Skeletal muscle cell (primary cell): ENCODE data around the gene NAPSA.
"Not testable (repeated sequence)": the region's sequence is repeated elsewhere in the genome, so short reads cannot be mapped to it uniquely, and the experiment has no call there.

Source experiments
- DNase-seq: peaks from one replicate; pipeline ENCODE4 v3.0.0-alpha.2; 2010; ENCODE audit warnings: low read depth
- H3K4me3 ChIP-seq: 2 replicates; pipeline ENCODE4 v1.5.1; 2011; ENCODE audit warnings: low read depth, mild to moderate bottlenecking, control low read depth, low read length, moderate library complexity

The NAPSA gene

GRCh38 chr19:50362656-50363424 lies 2.6 kb downstream of the NAPSA start:
- no peak overlapping the region for H3K4me3 ChIP-seq
- DNase-seq = no peak

GRCh38 chr19:50362030-50362412 lies 3.4 kb downstream of the NAPSA start:
- H3K4me3 ChIP-seq = no peak overlapping the region
- DNase-seq = no peak

- no peak overlapping the region for H3K4me3 ChIP-seq
- DNase-seq = no peak
These were observed 4.0 kb downstream of the NAPSA start for GRCh38 chr19:50361290-50362029.

GRCh38 chr19:50359328-50359818 lies 6.1 kb downstream of the NAPSA start:
- DNase-seq = no peak
- no peak overlapping the region for H3K4me3 ChIP-seq

- peak overlapping the region; percentile 46 for H3K4me3 ChIP-seq
- no peak for DNase-seq
These were observed 6.7 kb downstream of the NAPSA start for GRCh38 chr19:50358483-50359327.

- peak overlapping the region; percentile 38 for H3K4me3 ChIP-seq
- no peak for DNase-seq
These were observed 8.0 kb downstream of the NAPSA start for GRCh38 chr19:50357178-50358100.

GRCh38 chr19:50356691-50357177 lies 8.7 kb downstream of the NAPSA start:
- H3K4me3 ChIP-seq = no peak overlapping the region
- no peak for DNase-seq

GRCh38 chr19:50353487-50353880 lies 12.0 kb downstream of the NAPSA start:
- not testable (repeated sequence) for H3K4me3 ChIP-seq

GRCh38 chr19:50352242-50352641 lies 13.2 kb downstream of the NAPSA start:
- DNase-seq = no peak

More at GRCh38 chr19:50353487-50353880, 12.0 kb downstream of the NAPSA start:
- not testable (repeated sequence) for DNase-seq

GRCh38 chr19:50349277-50350057 lies 16.0 kb downstream of the NAPSA start:
- DNase-seq = no peak
- H3K4me3 ChIP-seq = no peak overlapping the region

More at GRCh38 chr19:50352242-50352641, 13.2 kb downstream of the NAPSA start:
- H3K4me3 ChIP-seq = no peak overlapping the region

GRCh38 chr19:50347089-50347581 lies 18.3 kb downstream of the NAPSA start:
- H3K4me3 ChIP-seq, DNase-seq: not testable (repeated sequence)

- no peak for DNase-seq
These were observed 20.6 kb downstream of the NAPSA start for GRCh38 chr19:50344661-50345318.

GRCh38 chr19:50341091-50341564 lies 24.3 kb downstream of the NAPSA start:
- no peak overlapping the region for H3K4me3 ChIP-seq
- DNase-seq = no peak

More at GRCh38 chr19:50344661-50345318, 20.6 kb downstream of the NAPSA start:
- no peak overlapping the region for H3K4me3 ChIP-seq

GRCh38 chr19:50340331-50340730 lies 25.1 kb downstream of the NAPSA start:
- DNase-seq = no peak

GRCh38 chr19:50337031-50337430 lies 28.4 kb downstream of the NAPSA start:
- DNase-seq, H3K4me3 ChIP-seq: not testable (repeated sequence)

More at GRCh38 chr19:50340331-50340730, 25.1 kb downstream of the NAPSA start:
- no peak overlapping the region for H3K4me3 ChIP-seq

GRCh38 chr19:50334741-50335421 lies 30.6 kb downstream of the NAPSA start:
- DNase-seq = no peak
- no peak overlapping the region for H3K4me3 ChIP-seq
